ENCODE measurements around the gene SPINT4.

GRCh38 chr20:45722047-45722446 is at the start of gene SPINT4:
- TF ChIP-seq EP300 (conservative IDR thresholded peaks at IDR 0.05; ENCODE audit: poor library complexity, severe bottlenecking) = no peak
- TF ChIP-seq CTCF (IDR thresholded peaks at IDR 0.05; ENCODE audit: poor library complexity, severe bottlenecking) = no peak

Measured in neural cell (in vitro differentiated cells).